ENCODE measurements around the gene ERGIC1.

The ERGIC1 gene

GRCh38 chr5:172915514-172915913 is 81.5 kb downstream of the ERGIC1 start:
- no peak overlapping the region for H3K4me3 ChIP-seq (ENCODE audit: low read depth, low read length)
- no peak for TF ChIP-seq CTCF (conservative IDR thresholded peaks at IDR 0.05; ENCODE audit: low read depth, low read length)
- DNase-seq (ENCODE audit: low read depth), result no peak

GRCh38 chr5:172918421-172919371 is 84.6 kb downstream of the ERGIC1 start:
- no peak for TF ChIP-seq CTCF (conservative IDR thresholded peaks at IDR 0.05; ENCODE audit: low read depth, low read length)
- H3K4me3 ChIP-seq (ENCODE audit: low read depth, low read length), result no peak overlapping the region
- DNase-seq (ENCODE audit: low read depth), result no peak

DNA sequence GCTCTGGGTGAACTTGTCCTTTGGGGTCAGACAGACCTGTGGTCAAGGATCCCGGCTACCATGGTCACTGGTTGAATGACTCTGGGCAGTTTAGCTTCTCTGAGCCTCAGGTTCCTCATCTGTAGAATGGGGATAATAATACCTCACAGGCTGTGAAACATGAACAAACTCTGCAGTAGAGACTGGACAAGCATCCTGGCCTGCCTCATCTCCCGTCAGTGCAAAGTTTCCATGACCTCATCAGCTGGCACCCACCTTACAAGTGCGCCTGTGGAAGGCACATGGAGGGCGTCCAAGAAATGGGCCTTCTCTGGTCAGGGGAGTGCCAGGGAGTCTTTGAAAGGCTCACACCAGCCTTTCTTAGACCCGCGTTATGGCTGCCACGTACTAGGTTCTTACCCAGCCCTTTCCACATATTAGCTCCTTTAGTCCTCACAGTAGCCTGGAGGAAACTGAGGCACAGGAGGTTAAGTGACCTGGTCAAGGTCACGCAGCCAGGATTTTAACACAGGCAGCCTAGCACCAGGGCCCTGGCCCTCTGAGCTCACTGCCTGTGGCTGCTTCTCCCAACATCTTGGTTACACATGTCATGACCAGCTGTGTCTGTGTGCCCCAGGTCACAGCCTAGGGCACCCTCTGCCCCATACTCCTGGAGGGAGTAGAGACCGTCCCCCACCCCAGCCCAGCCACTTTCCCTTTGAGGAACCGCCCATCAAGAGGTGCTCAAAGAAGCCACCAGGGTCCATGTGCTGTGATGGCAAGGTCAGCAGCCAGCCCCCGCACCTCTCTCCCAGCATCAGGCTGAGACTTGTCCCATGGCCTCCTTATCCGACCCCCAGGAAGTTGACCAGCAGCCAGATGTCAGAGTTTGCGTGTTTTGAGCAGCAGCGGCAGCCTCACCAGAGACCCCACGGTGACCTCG is 85.7 kb downstream of the ERGIC1 start:
- peak; percentile 100 for DNase-seq (ENCODE audit: low read depth)
- H3K4me3 ChIP-seq (ENCODE audit: low read depth, low read length), result no peak overlapping the region
- no peak for TF ChIP-seq CTCF (conservative IDR thresholded peaks at IDR 0.05; ENCODE audit: low read depth, low read length)

DNA sequence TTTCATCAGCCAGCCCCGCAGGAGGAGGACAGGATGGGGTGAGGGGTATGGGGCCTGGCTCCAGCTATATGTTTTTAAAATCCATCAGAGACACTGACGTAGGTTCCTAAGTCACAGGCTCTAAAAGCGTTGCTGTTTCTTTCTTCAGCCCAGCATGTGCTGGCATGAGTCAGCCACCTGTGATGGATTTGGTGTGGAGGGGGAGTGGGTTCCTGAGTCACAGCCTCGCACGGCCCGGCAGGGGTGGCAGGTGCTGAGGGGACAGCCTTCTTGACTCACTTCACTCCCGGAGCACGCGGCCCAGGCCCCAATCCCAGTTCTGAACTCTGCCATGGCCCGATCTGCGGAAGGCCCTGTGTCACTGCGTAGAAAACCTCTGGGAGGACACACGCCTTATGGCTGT is 86.4 kb downstream of the ERGIC1 start:
- no peak for DNase-seq (ENCODE audit: low read depth)
- no peak overlapping the region for H3K4me3 ChIP-seq (ENCODE audit: low read depth, low read length)
- TF ChIP-seq CTCF (conservative IDR thresholded peaks at IDR 0.05; ENCODE audit: low read depth, low read length), result no peak

GRCh38 chr5:172920995-172921394 is 86.9 kb downstream of the ERGIC1 start:
- TF ChIP-seq CTCF (conservative IDR thresholded peaks at IDR 0.05; ENCODE audit: low read depth, low read length), result no peak
- DNase-seq (ENCODE audit: low read depth), result no peak
- H3K4me3 ChIP-seq (ENCODE audit: low read depth, low read length), result no peak overlapping the region

DNA sequence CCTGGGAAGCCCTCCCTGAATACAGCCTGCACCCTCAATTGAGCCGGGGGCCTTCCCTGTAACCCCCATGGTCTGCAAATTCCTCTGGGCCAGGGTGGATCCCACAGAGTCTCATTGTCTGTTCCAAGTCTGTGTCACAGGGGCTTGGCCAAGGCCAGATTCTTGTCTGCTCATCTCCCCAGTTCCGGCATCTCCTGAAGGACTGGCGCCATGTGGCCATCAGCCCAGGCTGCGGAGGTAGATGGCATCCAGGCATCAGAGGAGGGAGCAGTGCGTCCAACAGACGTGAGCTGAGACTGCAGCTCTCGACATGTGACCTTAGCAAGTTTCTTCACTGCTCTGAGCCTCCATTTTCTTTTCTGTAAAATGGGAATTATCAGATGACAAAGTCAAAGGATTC is 87.9 kb downstream of the ERGIC1 start:
- no peak overlapping the region for H3K4me3 ChIP-seq (ENCODE audit: low read depth, low read length)
- DNase-seq (ENCODE audit: low read depth), result no peak
- TF ChIP-seq CTCF (conservative IDR thresholded peaks at IDR 0.05; ENCODE audit: low read depth, low read length), result no peak

Data from choroid plexus epithelial cell (primary cell).